Measurements from ENCODE around the gene PIP5K1C.
"Not testable (repeated sequence)": the region's sequence is repeated elsewhere in the genome, so short reads cannot be mapped to it uniquely, and the experiment has no call there.

Gene PIP5K1C

DNA sequence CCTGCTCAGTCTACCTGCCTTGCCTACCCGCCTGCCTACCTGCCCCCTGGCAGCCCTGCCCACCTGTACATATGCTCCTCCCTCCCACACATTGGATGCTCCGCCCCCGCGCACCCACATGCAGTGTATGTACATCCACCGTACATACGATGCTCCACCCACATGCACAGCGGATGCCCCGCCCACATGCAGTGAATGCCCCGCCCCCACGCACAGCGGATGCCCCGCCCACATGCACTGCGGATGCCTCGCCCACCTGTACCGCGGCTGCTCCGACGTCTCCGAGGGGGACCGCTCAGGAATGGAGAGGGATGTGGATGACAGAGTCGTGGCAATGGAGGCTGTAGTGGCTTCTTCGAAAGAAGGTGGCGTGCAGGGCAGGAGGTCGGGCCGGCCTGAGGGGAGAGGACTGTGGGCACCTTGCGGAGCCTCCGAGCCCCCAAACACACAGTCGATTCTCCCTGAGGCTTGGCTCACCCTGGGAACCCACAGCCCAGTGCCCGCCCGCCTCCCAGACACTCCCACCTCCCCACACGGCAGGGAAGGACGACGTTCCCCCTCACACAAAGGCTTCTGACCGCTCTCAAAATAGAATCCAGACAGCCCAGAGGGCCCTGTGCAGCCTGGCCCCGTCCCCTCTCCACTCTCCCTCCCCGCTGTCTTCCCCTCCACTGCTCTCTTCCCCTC, 57.1 kb downstream of the PIP5K1C start:
- DNase-seq, result no peak

DNA sequence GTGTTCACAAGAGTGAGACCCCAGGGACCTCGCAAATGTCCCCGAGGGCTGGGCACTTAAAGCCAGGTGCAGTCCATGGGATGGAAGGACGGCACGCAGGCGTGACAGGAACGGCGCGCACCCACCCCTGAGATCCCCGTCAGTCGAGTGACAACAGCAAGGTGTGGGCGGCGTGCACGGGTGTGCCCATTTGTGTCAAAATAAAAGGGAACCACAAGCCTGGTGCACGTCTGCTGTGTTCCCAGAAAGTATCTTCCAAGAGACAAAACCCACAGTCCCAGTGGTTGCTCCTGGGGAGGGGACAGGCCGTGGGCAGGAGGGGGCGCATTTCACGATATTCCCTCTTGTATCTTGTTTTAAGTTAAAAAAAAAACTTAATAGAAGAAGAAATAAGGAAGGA, 58.0 kb downstream of the PIP5K1C start:
- no peak for DNase-seq

DNA sequence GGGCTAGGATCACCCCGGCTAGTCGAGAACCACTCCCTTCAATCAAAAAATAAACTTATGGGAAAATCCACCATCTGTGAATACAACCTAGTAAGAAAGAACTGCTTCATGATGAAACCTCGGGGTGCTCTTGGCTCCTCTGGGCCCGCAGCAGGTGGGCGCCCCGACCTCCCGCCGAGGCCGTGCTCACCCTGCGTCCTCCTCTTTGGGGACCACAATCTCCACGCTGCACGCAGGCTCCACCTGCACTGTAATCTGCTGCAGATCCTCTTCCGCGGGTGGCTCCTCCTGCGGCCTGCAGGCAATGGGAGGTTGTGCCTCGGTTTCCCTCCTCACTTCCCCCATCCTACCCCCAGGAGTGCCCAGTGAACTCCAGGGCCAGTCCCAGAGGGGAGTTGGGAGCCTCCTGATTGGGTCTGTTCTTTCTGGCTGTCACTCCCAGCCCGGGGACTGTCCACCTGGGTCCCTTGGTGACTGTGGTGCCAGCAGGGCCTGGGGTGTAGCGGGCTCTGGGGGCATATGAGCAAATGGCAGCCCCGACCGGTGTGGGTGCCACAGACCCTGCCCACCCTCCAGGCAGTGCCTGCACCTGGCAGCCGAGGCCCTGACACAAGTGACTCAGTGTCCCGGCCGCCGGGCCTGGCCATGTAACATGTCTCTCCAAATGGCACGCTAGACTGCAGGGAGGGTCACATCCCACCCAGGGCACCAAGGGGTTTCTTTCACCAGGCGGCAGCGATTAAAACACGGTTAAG, 58.6 kb downstream of the PIP5K1C start:
- no peak for DNase-seq

DNA sequence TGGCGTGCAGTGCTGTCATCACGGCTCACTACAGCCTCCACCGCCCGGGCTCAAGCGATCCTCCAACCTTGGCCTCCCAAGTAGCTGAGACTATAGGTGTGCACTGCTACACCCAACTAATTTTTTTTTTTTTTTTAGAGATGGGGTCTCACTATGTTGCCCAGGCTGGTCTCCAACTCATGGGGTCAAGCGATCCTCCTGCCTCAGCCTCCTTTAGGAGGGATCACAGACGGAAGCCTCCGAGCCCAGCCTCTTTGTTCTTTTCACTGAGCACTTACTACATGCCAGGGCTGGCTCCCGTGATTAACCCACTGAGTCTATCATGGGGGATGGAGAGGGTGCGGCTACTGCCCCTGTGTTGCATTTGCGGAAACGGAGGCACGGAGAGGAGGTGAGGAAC, 60.8 kb downstream of the PIP5K1C start:
- DNase-seq, result no peak

DNA sequence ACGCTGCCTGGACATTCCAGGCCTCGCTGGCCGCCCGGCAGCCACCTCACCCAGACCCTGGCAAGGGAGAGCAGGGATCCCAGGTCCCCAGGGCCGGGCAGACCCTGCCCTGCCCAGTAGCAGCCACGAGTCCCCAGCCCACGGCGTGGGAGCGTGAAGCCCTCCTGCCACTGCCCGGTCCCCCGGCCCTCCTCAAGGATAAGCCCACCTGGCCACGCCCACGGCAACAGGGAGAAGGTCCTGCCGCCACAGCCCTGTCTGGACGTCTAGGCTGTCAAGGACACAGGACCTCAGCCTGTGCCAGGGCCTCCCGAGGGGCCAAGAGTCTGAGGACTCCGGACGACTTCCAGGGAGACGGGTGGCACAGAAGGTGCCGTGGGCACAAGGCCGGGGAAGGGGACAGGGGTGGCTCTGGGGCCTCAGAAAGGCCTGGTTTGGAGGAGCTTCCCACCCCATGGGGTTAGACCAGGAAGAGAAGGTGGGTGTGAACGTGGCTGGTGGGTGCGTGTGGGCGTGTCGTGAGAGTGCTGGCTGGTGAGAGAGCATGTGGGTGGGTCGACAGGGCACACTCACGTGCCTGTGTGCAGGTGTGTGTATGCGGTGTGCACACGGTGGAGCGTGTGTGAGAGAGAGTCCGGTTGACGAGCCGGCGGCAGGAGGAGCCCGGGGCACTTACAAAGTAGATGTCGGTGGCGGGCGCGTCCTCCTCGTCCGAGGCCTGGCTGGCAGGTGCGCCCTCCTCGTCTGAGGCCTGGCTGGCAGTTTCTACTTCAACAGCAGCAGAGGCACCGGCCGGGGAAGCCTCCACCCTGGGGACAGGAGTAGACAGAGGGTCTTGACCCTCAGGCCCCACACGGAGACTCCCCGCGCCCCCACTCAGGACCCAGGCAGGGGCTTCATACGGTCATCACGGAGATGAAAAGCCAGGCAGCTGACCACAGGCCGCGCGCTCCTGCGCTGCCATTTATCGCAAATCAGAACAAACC, 61.8 kb downstream of the PIP5K1C start:
- DNase-seq, result no peak

DNA sequence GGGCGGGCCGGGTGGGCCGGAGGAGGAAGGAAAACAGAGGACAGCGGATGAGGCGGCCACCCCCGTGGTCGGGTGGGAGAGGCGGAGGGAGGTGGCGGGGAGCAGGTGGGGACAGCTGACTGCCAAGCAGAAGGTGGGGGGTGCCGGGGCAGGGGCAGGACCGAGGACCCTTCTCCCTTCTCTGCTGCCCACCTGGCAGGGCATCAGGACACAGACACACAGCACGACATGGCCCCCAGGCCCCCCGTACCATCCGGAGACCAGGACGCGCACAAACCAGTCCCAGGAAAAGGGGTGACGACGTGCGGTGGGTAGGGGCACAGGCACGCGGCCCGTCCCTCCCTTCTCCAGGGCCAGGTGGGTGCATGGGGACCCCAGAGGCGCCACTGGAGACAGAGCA, 62.6 kb downstream of the PIP5K1C start:
- DNase-seq, result no peak

DNA sequence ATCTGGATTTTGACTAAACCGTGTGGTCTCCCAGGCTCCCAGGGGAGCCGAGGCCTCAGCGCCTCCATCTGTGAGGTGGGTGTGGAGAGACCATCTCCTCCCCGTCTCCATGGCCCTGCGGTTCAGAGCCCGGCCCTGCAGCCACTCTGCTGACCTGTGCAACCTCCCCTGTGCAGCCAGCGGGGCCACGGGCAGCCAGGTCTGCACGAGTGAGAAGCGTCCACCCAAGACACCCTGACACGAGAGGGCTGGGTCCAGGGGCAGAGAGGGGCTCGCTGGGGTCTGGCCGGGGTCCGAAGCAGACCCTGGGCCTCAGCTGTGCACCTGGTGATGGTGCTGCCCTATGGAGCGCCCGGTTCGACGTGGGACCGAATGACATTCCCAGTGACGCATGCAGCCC, 63.3 kb downstream of the PIP5K1C start:
- DNase-seq, result no peak

DNA sequence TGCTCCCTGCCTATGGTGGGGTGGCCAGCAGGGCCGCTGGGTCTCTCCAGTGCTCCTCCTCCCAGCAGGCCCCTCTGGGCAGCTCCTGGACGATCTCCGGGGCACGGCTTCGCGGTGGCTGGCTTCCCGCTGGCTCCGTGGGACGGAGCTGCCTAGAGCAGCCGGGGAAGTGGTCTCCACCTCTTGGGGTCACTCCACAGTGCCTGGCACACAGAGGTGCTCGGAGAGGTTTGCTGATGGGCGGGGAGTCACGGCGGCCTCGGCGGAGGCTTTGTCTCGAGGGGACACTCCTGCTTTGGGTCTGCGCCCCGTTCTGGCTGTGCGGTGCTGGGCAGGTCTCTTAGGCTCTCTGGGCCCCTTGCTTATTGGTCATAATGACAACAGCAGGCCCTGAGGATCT, 63.8 kb downstream of the PIP5K1C start:
- no peak for DNase-seq

DNA sequence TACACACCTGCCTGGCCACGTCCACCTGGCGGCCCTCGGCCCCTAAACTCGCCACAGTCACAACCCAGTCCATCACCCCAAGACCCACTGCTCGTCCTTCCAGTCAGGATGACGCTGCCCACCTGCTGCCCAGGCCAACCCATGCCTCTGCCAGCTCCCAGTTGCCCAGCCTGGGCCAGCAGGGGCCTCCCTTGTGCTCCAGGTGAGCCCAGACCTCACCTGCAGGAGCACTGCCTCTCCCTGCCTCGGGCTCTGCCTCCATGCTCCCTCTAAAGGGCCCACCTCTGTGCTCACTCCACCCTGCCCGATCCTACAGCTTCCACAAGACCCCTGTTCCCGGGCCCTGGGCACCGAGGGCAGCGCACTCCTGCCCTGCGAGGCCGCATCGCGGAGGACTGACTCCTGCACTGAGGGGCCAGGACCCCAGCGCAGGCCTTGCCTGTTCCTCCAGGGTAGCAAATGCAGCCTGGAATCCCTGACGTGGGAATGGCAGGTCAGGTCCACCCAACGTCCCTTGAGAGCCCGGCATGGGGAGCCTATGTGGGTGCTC, 65.7 kb downstream of the PIP5K1C start:
- no peak for DNase-seq

DNA sequence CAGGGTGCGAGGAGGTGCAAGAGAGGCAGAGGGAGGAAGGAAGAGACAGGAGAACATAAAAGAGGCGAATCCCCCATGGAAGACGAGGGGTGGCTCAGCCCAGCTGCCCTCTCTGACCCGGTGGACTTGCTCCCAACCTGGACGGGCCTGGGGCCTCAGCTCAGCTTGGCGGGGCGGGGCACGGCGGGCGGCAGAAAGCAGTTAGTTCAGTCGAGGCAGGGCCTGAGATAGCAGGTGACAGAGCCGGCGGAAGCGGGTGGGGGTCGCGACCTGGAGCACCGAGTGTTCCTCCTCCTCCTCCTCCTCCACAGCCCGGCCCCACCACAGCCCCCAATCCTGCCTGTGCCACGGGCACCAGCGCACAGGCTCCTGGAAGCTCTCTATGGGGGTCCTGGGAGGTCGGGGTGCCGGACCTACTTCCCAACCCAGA, 66.7 kb downstream of the PIP5K1C start:
- no peak for DNase-seq

DNA sequence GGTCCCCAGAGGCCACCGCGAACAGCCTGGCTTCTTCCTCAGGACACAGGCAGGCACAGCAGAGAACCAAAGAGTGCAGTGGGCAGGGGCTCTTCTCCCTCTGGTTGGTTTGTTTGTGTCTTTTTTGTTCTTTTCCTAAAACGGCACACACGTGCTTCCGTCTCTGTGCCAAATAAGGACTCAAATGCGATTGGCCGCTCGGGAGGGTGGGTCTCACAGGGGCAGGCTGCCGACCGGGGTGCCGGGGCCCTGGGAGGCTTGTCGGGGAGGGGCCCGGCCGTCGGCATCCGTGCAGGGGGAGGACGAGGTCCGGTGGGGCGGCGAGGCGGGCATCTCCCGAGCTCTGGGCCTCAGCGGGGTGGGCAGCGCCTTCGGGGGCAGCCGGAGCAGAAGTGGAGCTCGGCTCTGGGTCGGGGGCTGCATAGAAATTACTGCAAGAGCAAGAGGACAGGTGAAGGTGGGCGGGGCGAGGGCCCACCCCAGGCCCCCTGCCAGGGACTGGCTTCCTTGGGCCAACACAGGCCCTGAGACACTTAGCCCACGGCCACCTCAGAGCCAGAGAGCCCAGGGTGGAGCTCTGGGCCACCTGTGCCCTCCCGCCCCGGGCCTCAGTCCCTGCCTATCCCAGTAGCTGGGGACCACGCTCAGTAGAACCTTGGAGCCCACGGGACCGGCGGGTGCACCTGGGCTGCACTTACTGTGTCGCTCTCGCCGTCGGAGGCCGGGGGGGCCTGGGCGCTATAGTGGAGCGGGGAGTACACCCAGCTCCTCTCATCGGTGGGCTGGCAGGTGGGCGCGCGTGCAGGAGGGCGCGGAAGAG, 67.3 kb downstream of the PIP5K1C start:
- no peak for DNase-seq

DNA sequence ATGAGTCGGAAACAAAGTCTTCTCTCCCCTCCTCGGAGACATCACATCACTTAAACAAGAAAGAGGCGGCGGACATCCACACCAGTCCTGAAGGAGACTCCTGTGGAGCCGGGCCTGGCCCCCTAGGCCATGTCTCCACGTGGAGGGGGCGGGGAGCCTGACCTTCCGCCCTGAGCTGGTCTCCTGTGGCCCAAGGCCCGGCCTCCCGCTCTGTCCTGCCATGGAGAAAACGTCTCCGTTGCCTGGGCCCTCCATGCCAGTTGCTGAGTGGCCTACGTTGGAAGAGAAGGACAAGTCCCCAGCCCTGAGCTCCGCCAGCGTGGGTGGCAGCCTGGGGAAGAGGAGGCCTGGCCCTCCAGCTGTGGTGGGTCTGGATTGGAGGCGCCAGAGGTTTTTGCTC, 68.2 kb downstream of the PIP5K1C start:
- DNase-seq, result no peak

DNA sequence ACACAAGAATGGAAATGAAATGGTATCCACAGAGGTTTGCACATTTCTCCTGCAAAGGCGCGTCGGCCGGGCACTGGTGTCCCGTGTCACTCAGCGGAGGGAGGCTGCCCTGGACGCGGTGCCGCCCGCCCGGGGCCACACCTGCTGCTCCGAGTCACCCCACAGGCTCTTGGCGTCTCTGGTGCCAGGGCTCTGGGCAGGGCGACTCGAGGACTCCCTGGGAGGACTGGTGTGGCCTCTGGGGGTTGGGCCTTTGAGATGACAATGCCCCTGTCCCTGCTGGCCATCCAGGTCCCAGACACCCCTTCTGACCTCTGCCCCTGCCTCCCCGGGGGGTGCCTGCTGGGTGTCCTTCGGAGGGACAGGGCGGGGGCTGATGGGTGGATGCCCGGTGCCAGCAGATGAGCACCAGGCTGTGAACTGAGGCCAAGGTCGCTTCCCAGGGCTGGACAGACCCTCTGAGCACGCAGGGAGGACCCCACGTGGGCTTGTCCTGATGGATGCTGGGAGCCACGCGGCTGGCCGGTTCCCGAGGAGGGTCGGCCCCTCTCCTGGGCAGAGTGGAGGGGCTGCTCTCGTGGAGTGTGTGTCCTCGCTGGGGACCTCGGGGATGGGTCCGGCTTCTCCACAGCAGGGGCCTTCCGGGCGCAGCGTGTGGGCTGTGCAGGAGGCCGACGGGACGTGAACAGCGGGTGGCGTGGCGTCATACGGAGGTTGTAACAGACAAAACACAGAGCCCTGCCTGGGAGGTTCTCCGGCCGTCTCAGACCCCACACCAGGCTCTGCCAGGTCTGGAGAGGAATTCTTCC, 69.0 kb downstream of the PIP5K1C start:
- no peak for DNase-seq

DNA sequence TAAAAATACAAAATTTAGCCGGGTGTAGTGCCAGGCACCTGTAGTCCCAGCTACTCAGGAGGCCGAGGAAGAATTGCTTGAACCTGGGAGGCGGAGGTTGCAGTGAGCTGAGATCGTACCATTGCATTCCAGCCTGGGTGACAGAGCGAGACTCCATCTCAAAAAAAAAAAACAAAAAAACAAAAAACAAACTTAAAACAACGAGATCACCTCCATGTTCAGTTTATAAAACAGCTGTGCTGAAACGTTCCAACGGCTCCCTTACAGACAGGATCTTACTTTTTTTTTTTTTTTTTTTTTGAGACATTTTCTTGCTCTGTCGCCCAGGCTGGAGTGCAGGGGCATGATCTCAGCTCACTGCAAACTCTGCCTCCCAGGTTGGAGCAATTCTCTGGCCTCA, 71.5 kb downstream of the PIP5K1C start:
- not testable (repeated sequence) for DNase-seq

DNA sequence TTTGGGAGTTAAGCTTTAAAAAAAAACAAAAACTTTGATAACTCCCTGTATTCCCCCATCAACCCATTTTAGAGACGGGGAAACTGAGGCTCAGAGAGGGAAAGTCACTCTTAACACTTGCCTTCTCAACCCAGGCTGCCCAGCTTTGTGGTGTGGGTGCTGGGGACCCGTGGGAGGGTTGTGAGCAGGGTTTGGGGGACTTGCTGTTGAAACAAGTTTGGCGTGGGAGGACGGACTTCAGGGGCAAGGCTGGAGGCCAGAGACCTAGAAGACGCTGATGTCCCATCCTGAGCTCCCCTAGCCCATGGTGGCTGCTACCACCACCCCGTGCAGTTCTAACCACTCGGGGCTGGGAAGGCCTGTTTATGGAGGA, 72.9 kb downstream of the PIP5K1C start:
- DNase-seq, result no peak

DNA sequence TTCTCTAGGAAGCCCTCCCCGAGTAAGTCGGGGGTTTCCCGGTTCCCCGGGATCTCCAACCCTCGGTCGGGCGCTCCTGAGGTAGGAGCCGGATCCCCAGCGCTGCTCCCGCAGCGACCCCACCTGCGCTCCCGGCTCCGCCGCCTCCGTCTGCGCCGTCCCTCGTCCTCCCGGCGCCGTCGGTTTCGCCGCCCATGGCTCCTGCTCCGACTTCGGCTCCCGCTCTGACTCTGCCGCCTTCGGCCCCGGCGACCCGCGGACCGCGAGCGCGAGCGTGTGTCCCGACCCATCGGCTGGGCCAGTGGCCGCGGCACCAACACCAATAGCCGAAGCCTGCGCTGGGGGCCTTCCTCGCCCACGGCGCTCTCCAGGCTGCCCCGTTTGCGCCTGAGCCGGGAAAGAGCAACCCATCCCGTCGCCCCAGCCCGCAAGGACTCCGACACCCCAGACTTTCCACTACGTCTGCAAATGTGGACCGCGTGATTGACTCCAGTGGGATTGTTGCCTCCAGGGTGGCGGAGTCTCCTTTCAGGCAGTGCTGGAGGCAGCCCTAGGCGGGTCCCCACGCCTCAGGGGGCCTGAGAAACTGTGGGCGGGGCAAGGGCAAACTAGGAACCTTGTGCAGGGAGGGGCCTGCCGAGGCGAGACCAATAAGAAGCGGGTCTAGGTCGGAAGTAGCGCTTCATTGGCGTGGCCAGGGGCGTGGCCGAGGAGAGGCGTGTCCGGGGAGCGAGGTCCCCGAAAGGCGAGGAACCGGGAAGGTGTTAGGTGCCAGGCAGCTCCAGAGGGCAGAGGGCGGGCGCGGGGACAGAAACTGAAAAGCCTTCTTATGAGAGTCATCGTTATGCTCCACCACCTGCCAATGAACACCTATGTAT, 73.6 kb downstream of the PIP5K1C start, which contains the start of gene CACTIN:
TSS of gene CACTIN (minus strand) at position 318 of the 878 bp plus-strand sequence. CDS start at position 290, 28 bp downstream.
- DNase-seq, result peak; percentile 99

DNA sequence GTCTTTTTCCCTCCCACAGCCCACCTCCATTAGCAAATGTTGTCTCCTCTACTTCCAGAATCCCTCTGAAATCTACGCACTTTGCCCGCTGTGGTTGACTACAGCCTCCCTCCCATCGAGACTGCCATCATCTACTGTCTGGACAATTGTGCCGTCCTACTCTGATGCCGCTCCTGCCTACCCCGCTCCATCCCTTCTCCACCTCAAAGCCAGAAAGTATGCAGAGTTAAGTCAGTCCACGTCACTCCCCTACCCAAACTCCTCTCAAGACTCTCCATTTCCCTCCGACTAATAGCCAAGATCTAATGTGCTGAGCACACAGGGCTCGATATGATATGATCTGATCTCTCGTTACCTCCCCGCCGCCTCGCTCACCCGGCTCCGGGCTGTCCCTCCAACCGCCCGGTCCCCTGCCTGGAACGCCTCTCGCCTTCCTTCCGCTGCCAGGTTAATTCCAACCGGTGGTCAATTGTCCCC, 74.2 kb downstream of the PIP5K1C start:
- DNase-seq, result no peak

DNA sequence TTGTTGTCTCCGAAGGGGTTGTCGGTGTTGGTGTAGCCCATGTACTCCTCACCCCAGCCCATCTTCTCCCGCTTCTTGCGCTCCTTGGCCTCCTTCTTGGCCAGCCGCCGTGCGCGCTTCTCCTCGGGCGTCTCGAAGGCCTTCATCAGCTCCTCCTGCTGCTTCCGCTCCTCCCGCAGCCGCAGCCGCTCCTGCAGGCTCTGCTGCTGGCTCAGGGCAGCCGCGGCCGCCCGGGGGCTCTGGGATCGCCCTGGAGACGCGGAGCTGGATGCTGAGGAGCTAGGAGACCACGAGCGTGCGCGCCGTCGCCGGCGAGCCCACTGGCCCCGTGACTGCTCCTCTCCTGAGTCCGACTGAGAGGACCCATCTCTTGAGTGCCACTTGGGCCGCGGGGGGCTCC, 76.6 kb downstream of the PIP5K1C start:
- DNase-seq, result no peak

DNA sequence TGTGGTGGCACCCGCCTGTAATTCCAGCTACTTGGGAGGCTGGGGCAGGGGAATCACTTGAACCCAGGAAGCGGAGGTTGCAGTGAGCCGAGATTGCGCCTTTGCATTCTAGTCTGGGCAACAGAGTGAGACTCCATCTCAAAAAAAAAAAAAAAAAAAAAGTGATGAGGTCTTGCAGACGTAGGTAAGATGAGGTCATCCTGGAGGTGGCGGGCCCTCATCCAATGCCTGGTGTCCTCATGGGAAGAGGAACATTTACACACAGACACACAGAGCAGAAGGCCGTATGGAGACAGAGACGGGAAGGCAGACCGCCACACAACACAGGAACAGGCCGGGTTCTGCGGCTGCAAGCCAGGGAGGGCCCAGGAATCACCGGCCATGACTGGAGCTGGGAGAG, 78.0 kb downstream of the PIP5K1C start:
- DNase-seq, result no peak

DNA sequence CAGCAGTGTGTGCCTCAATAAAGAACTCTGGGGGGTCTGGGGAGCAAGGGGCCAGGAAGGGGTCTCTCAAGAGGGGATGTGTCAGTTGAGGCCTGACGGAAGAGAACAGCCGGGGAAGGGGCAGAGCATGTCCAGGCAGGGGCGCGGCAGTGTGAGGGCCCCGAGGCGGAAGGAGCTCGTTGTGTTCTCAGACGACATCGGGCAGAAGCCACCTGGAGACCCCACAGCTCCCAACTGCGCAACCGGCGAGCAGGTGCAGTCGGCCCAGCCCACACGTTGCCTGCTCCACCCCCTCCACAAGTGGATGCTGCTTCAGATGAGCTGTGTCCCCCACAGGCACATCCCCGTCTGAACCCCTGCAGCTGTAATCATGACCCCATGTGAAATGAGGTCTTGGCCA, 78.6 kb downstream of the PIP5K1C start:
- DNase-seq, result no peak

Measured in fibroblast of upper back skin (primary cell).